Uterus (tissue), 2 donors: ENCODE data around the gene TMEM82.

Source experiments
- POLR2A ChIP-seq, 2 donors: fragments of 450-650 bp; IDR thresholded peaks; one replicate each; pipeline ENCODE4 v1.6.1; 2016; ENCODE audit warnings: antibody characterized with exemption in 2 of 2, mild to moderate bottlenecking in 1 of 2, moderate library complexity in 1 of 2
- TF ChIP-seq, protein P1 (sequence below), 4 experiments: fragments of 200-600 bp in 2 of 4; fragments of 450-650 bp in 2 of 4; sonication (generic) in 2 of 4; IDR thresholded peaks; one replicate each; pipeline ENCODE4 v1.5.1; 2016 to 2019; ENCODE audit warnings: antibody characterized with exemption in 4 of 4, mild to moderate bottlenecking in 2 of 4, moderate library complexity in 1 of 4

DNA sequence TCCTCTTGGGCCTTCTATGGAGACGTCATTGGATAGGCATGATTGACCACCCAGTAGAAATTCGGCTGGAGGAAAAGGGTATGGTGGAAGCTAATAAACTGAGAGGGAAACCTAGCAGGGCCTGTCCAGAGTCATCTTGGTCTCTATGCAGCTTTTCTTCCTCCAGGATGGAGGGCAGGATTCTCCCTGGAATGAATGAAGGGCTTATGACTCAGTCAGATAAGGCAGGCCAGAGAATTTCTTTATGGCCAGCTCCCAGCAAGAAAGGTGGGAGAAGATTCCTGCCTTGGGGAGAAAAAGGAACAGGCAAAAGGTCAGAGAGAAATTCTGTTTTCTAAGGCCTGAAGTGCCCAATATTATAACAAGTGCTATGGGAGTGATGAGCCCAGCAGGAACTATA, 33.4 kb downstream of the TMEM82 start:
- TF ChIP-seq, protein P1, sequence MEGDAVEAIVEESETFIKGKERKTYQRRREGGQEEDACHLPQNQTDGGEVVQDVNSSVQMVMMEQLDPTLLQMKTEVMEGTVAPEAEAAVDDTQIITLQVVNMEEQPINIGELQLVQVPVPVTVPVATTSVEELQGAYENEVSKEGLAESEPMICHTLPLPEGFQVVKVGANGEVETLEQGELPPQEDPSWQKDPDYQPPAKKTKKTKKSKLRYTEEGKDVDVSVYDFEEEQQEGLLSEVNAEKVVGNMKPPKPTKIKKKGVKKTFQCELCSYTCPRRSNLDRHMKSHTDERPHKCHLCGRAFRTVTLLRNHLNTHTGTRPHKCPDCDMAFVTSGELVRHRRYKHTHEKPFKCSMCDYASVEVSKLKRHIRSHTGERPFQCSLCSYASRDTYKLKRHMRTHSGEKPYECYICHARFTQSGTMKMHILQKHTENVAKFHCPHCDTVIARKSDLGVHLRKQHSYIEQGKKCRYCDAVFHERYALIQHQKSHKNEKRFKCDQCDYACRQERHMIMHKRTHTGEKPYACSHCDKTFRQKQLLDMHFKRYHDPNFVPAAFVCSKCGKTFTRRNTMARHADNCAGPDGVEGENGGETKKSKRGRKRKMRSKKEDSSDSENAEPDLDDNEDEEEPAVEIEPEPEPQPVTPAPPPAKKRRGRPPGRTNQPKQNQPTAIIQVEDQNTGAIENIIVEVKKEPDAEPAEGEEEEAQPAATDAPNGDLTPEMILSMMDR (IDR thresholded peaks at IDR 0.05): no peak
- no peak for TF ChIP-seq POLR2A (IDR thresholded peaks at IDR 0.05)
